GM12801 (cell line): ENCODE data around the gene CENPI.

Experiments used
- TF ChIP-seq, protein P1 (sequence below): IDR thresholded peaks from one replicate; pipeline ENCODE4 v1.5.1; 2011; ENCODE audit warnings: control low read depth; ENCODE audit not compliant: insufficient read length; ENCODE audit errors: extremely low read depth

CENPI gene

DNA sequence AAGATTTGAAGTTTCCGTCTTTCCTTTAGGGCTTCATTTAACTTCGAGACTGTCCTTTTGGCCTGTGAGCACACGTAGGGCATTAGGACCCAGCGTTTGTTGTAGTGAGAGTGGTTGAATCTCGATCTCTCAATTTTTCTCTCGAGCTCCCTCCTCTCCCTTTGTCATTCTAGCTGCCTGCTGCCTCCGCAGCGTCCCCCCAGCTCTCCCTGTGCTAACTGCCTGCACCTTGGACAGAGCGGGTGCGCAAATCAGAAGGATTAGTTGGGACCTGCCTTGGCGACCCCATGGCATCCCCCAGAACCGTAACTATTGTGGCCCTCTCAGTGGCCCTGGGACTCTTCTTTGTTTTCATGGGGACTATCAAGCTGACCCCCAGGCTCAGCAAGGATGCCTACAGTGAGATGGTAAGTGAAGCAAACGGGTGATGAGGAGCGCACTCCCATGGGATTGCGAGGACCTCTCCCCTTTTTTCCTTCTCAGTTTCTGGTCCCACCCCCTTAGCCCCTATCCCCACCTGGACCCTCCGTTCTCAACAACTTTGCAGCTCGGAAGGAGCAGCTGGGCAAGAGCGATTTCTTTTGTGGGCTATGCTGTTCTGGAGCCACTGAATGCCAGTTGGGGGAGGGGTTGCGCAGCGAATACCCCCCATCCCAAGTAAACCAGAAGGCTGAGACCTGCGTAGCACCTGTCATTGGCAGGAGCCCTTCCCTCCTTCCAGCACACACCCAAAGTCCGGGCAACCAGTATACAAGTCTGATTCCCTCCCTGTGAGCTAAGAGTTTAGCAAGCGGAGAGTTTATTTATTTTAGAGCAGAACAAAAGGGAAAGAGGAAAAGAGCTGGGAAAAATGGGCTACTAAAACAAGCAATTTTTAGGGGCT, 19.0 kb upstream of the CENPI start, which contains the start of gene TMEM35A:
TSS of gene TMEM35A (plus strand) at position 164 of the 883 bp plus-strand sequence. CDS start at position 288, 124 bp downstream.
- TF ChIP-seq, protein P1, sequence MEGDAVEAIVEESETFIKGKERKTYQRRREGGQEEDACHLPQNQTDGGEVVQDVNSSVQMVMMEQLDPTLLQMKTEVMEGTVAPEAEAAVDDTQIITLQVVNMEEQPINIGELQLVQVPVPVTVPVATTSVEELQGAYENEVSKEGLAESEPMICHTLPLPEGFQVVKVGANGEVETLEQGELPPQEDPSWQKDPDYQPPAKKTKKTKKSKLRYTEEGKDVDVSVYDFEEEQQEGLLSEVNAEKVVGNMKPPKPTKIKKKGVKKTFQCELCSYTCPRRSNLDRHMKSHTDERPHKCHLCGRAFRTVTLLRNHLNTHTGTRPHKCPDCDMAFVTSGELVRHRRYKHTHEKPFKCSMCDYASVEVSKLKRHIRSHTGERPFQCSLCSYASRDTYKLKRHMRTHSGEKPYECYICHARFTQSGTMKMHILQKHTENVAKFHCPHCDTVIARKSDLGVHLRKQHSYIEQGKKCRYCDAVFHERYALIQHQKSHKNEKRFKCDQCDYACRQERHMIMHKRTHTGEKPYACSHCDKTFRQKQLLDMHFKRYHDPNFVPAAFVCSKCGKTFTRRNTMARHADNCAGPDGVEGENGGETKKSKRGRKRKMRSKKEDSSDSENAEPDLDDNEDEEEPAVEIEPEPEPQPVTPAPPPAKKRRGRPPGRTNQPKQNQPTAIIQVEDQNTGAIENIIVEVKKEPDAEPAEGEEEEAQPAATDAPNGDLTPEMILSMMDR = no peak

DNA sequence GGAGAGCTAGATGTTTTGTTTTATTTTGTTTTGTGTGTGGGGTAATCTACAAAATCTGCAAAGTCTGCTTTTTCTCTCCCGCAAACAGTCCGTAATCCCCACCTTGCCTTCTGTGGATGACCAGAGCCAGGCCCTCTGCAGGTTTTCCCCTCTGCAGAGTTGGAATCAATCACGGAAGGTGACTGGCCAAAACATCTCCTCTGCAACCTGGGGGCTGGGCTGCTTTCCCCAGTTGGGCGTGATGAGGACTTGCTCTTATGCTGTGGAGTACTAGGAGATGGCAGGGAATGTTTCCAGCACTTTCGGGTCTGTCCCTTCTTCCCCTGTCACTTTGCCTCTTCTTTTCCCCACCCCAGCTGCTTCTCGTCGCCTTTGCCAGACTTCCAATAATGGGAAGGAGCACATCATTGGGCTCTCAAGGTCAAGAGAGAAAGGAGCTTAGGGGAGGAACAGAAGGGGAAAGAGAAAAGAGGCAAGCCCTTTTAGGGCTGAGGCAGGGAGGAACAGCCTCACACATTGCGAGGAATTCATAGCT, 18.2 kb upstream of the CENPI start:
- TF ChIP-seq, protein P1 = no peak

DNA sequence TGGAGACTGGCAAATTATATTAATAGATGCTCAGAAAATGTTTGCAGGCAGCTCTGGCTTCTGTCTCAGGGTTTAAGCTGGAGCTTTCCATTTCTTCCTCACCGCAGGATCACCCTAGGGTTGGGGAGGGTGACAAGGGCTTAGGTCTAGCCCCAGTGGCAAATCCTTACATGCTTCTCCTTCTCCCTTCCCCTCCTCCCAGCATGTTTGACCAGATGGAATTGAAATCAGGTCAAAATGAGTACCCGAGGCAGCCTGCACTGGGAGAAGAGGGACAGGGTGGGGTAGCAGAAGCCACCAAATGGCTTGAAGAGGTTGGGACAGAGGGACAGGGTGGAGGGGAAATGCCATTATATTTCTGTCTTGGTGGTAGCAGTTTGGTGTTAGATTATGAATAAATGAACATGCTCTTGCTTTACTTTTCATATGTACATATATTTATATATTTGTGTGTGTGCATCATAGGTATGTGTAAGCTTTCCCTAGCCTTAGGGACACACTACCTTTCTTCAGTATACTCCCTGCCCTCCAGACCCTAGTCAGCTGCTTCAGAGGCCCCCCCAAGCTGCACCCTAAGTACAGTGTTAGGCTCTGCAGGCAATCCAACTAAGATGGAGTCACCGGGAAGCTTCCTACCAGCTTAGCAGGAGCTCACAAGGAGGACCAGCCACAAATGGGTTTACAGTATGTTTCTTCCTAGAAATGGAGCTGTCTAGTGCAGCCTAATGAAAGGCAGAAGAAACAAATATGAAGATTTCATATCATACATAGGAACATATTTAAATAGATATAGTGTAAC, 17.5 kb upstream of the CENPI start:
- TF ChIP-seq, protein P1 = no peak

DNA sequence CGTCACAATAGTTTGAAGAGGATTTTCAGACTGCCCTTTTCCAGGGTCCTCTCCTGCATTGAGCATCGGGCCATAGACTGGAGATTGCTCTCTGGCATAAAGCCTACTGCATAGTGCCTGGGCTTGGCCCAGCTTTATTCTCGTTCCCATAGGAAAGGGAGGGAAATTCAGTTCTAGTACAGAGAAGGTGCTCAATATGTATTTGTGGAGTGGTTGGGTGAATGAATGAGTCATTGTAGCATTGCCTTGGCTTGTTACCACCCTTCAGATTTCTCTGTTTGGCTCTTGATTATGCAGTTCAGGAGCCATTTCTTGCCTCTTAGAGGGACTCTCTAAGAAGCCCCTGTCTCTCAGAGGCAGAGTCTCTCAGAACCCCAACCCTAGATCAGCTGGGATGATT, 16.8 kb upstream of the CENPI start:
- TF ChIP-seq, protein P1 = no peak

DNA sequence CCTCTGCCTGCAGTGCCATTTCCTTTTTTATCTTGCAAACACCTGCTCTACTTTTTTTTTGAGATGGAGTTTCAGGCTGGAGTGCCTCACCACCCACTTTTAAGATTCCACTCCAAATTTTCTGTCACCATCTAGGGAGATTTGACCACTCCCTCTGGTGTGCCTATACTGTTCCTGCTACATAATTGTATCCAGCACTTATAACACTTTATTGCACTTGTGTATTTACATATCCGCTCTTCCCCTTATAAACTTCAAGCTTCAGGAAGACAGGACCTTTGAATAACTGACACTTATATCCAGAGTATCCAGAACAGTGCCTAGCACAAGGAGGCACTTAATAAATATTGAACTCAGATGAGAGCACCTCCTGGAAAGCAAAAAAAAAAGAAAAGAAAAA, 6.2 kb upstream of the CENPI start:
- TF ChIP-seq, protein P1 = no peak

DNA sequence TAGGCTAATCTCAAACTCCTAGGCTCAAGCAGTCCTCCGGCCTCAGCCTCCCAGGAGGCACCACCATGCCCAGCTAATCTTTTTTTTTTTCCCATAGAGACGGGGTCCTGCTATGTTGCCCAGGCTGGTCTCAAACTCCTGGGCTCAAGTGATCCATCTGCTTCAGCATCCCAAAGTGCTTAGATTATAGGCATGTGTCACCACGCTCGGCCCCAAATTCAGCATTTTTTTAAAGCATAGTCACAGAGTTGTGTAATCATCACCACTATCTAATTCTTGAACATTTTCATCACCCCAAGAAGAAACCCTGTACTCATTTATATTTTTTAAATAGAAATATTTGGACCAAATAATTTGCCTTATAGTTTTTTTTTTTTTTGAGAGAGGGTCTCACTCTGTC, 10.3 kb downstream of the CENPI start:
- TF ChIP-seq, protein P1 = no peak

DNA sequence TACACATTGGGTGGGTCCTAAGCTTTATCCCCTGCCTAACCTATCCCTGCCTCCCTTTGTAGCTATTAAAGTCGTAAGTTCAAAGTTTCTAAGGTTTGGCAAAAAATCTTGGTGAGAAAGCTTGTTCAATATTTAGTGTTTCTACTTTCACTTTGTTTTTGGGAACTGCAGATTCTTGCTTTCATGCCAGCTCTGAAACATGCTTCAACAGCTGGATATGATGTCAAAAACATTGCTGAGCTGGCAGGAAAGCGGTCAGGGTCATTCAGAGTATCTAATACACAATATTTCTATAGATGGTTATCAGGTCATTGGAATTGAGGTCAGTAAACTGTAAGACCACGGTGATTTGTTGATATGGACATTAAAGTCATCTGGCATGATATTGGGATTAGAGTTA, 19.7 kb downstream of the CENPI start:
- TF ChIP-seq, protein P1 = no peak
